Kidney (tissue), 14 donors: ENCODE results near the gene ZFAND3. TPM values are rescaled to one million over a fixed set of nuclear protein-coding genes. Genes with fewer than 3 reads are reported as not detected.
A peak's percentile ranks its signal among the peaks of the same experiment; 100 is the strongest.

Source experiments
- DNase-seq, 5 donors: peaks; one replicate each; pipeline ENCODE4 v3.0.0-alpha.2; 2013 to 2020
- FAIRE-seq: peaks from 2 replicates; lab custom pipeline; 2012; peaks lifted over from hg19 to GRCh38; lab: Jason Lieb, UNC
- H3K27ac ChIP-seq, 2 donors: one replicate each; pipeline ENCODE4 v1.7.0; 2013; ENCODE audit warnings: low read depth in 2 of 2, low read length in 2 of 2, inconsistent platforms in 1 of 2
- H3K27me3 ChIP-seq: one replicate; pipeline ENCODE4 v1.7.1; 2013; ENCODE audit warnings: low read length, inconsistent platforms; ENCODE audit not compliant: control insufficient read depth, insufficient read depth
- H3K36me3 ChIP-seq, 3 donors: one replicate each; pipeline versions ENCODE4 v1.7.0 to v1.7.1; 2013; ENCODE audit warnings: low read length in 3 of 3, control low read depth in 1 of 3, inconsistent platforms in 1 of 3; ENCODE audit not compliant: insufficient read depth in 3 of 3, control insufficient read depth in 2 of 3
- H3K4me1 ChIP-seq, 3 donors: one replicate each; pipeline versions ENCODE4 v1.7.0 to v1.7.1; 2013; ENCODE audit warnings: low read length in 3 of 3, inconsistent platforms in 1 of 3, low read depth in 1 of 3; ENCODE audit not compliant: control insufficient read depth in 2 of 3, insufficient read depth in 2 of 3
- H3K4me3 ChIP-seq, 3 donors: one replicate each; pipeline versions ENCODE4 v1.7.0 to v1.8.1; 2013; ENCODE audit warnings: low read length in 3 of 3, control low read depth in 1 of 3, inconsistent platforms in 1 of 3
- H3K9ac ChIP-seq, 3 donors: one replicate each; pipeline versions ENCODE4 v1.7.0 to v1.7.1; 2013; ENCODE audit warnings: low read length in 3 of 3, control low read depth in 1 of 3, inconsistent platforms in 1 of 3
- H3K9me3 ChIP-seq, 3 donors: one replicate each; pipeline versions ENCODE4 v1.7.0 to v1.7.1; 2013; ENCODE audit warnings: low read length in 3 of 3, control low read depth in 1 of 3, inconsistent platforms in 1 of 3; ENCODE audit not compliant: control insufficient read depth in 2 of 3, insufficient read depth in 1 of 3
- CTCF ChIP-seq: IDR thresholded peaks from 3 replicates; pipeline ENCODE4 v1.5.1; 2012; ENCODE audit warnings: mild to moderate bottlenecking, moderate library complexity, borderline replicate concordance; ENCODE audit not compliant: insufficient read depth; ENCODE audit errors: extremely low read depth
- intact Hi-C: fragments of 100-400 bp; cut with DNase I; formaldehyde crosslinking; loops from one replicate; pipeline ENCODE4 v1.11.1; 2022
- polyA plus RNA-seq: library from polyadenylated mRNA; stranded (reverse); fragments of 350-450 nt; fragmentation: Illumina TruSeq; extraction: RNeasy Lipid Tissue Mini Kit (QIAGEN cat#74804); gene quantifications from one replicate; pipeline ENCODE4 v1.2.3, GENCODE V29; 2014; ENCODE audit warnings: low read depth, low replicate concordance; ENCODE audit not compliant: insufficient read depth
- total RNA-seq: library from RNA; stranded (reverse); fragmentation: NEBNext Ultra II Directional; extraction: Animal tissue kit (Norgen Biotek cat#: 25700); gene quantifications from one replicate; pipeline ENCODE4 v1.2.1, GENCODE V29; 2021
- donor health status: control.
- donor health status: control.
- donor health status: control.
- donor health status: control.
- donor health status: control.
- donor health status: DM: yes; HTN: yes; CAD: no.
- donor health status: Normal renal cell carcinoma (clear cell type).

Gene ZFAND3
- total and polyA plus RNA-seq, 2 donors from 2014 or later: 44.6 to 104 TPM

- DNase-seq (no peak), FAIRE-seq (no peak)
- Histone ChIP-seq H3K4me3 (no peak overlapping the region), H3K27me3 (no peaks in the 10 kb centered on the region), H3K9me3 (no peaks in the 10 kb centered on the region), H3K4me1 (peaks cover under 1 to 20% (median 9%) of the 10 kb centered on the region in 3 donors), H3K27ac (no peak overlapping the region), H3K36me3 (no peaks in the 10 kb centered on the region), H3K9ac (no peak overlapping the region)
- TF ChIP-seq CTCF: no peak
- intact Hi-C loops: no loop called here
Measured at GRCh38 chr6:37850728-37851285, 31.3 kb downstream of the ZFAND3 start.

DNA sequence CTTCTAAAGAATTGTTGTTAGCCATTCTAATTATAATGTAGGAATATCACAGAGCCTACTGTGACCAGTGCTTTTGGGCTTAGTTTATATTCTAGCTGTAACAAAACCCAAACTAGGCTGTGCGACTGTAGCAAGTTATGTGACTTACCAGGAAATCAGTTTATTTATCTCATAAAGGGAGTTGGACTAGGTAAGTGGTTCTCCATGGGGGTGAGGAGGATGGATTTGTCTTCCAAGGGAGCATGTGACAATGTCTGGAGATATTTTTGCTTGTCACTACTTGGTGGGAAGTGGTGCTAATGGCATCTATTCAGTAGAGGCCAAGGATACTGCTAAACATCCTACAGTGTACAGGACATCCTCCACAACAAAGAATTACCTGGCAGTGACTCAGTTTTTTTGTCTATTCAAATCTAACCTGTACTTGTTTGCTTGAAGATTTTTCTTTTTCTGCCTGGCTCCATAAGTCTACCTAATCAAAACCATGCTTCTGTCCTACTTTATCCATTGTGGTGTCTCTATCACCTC, 32.5 kb downstream of the ZFAND3 start:
- Histone ChIP-seq H3K9me3 (no peaks in the 10 kb centered on the region), H3K27ac (no peak overlapping the region), H3K9ac (no peak overlapping the region), H3K4me1 (peaks cover 0 to 15% (median 9%) of the 10 kb centered on the region in 3 donors), H3K4me3 (no peak overlapping the region), H3K36me3 (no peaks in the 10 kb centered on the region), H3K27me3 (no peaks in the 10 kb centered on the region)
- intact Hi-C loops: no loop called here
- no peak for TF ChIP-seq CTCF
- DNase-seq (no peak), FAIRE-seq (no peak)

DNA sequence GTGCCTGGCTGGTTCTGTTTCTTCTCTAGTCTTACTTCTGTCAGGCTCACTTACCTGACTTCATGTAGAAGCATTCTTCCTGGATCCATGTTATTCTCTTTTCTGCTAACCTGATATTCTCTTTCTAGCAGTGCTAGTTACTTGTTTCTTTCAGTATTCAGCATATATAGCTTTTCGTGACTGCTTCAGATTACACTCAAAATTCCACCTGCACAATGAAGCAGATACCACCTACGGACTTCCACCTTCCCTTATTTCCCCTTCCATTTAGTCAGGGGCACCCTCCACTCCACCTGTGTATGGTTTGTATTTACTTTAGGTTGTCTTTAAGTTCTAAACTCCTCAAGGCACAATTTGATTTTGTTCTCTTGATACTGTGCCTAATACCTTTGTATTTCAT, 36.8 kb downstream of the ZFAND3 start:
- peak in 1 of 5 donors; percentile 18 for DNase-seq
- H3K27ac ChIP-seq: no peak overlapping the region
- H3K4me1 ChIP-seq: peaks cover 0 to 2% (median 0%) of the 10 kb centered on the region in 3 donors
- H3K4me3 ChIP-seq: no peak overlapping the region
- no peaks in the 10 kb centered on the region for H3K27me3 ChIP-seq
- H3K9ac ChIP-seq: no peak overlapping the region
- no peak for FAIRE-seq
- H3K9me3 ChIP-seq: no peaks in the 10 kb centered on the region
- no peaks in the 10 kb centered on the region for H3K36me3 ChIP-seq
- TF ChIP-seq CTCF: no peak
- intact Hi-C loops: no loop called here
